Urinary bladder (tissue), 4 donors: Measurements from ENCODE around the gene CTNNA2. TPM values are rescaled to one million over a fixed set of nuclear protein-coding genes. Genes with fewer than 3 reads are reported as not detected.

Source experiments
- DNase-seq: peaks from one replicate; pipeline ENCODE4 v3.0.0-alpha.2; 2015; ENCODE audit errors: extremely low spot score
- H3K27ac ChIP-seq: one replicate; pipeline ENCODE4 v1.5.1; 2013; ENCODE audit warnings: low read depth, mild to moderate bottlenecking, moderate library complexity
- H3K36me3 ChIP-seq: one replicate; pipeline ENCODE4 v1.6.1; 2013; ENCODE audit warnings: mild to moderate bottlenecking, moderate library complexity; ENCODE audit not compliant: insufficient read depth
- H3K4me1 ChIP-seq: one replicate; pipeline ENCODE4 v1.6.1; 2013; ENCODE audit warnings: mild to moderate bottlenecking, moderate library complexity; ENCODE audit not compliant: insufficient read depth
- H3K4me3 ChIP-seq: one replicate; pipeline ENCODE4 v1.5.1; 2013; ENCODE audit warnings: low read depth, low read length
- WGBS: extraction: QIAGEN DNeasy Blood & Tissue Kit; methylation state at CpG from one replicate; pipeline ENCODE4 v1.1.7; 2013; 5-methylcytosine and 5-hydroxymethylcytosine counted together
- polyA plus RNA-seq: library from polyadenylated mRNA; stranded (reverse); fragments of 200-250 nt; gene quantifications from one replicate; pipeline ENCODE4 v1.2.3, GENCODE V29; 2013
- total RNA-seq: library from RNA; depleted of rRNA; stranded (reverse); fragments of >200 nt; gene quantifications from one replicate; pipeline ENCODE4 v1.2.3, GENCODE V29; 2014
- donor health status: healthy with polysubstance abuse.
- donor health status: healthy.

Gene CTNNA2
- total and polyA plus RNA-seq, 2 donors = 1.9 to 14.0 TPM

GRCh38 chr2:80322958-80323357 is 810.1 kb downstream of the CTNNA2 start:
- WGBS = 49% methylated on average over 14 of the region's 14 CpGs
- DNase-seq = no peak
- Histone ChIP-seq H3K27ac (no peak overlapping the region), H3K4me3 (no peak overlapping the region), H3K36me3 (no peaks in the 10 kb centered on the region), H3K4me1 (no peaks in the 10 kb centered on the region)

- H3K4me1 ChIP-seq = no peaks in the 10 kb centered on the region
- WGBS = 52% methylated on average over 1 of the region's 1 CpG
- no peak for DNase-seq
- H3K4me3 ChIP-seq = no peak overlapping the region
- no peak overlapping the region for H3K27ac ChIP-seq
- H3K36me3 ChIP-seq = no peaks in the 10 kb centered on the region
These were observed 810.8 kb downstream of the CTNNA2 start for GRCh38 chr2:80323610-80324009.

- DNase-seq = no peak
- 73% methylated on average over 3 of the region's 3 CpGs for WGBS
- H3K4me1 ChIP-seq = no peaks in the 10 kb centered on the region
- no peaks in the 10 kb centered on the region for H3K36me3 ChIP-seq
- no peak overlapping the region for H3K4me3 ChIP-seq
- no peak overlapping the region for H3K27ac ChIP-seq
These were observed 811.7 kb downstream of the CTNNA2 start for GRCh38 chr2:80324525-80324924.

- no peak overlapping the region for H3K4me3 ChIP-seq
- no peak overlapping the region for H3K27ac ChIP-seq
- no peak for DNase-seq
- no peaks in the 10 kb centered on the region for H3K4me1 ChIP-seq
- H3K36me3 ChIP-seq = no peaks in the 10 kb centered on the region
These were observed 813.4 kb downstream of the CTNNA2 start for GRCh38 chr2:80326214-80326613.

GRCh38 chr2:80326861-80327260 is 814.0 kb downstream of the CTNNA2 start:
- 61% methylated on average over 1 of the region's 1 CpG for WGBS

GRCh38 chr2:80328159-80328571 is 815.3 kb downstream of the CTNNA2 start:
- Histone ChIP-seq H3K4me3 (no peak overlapping the region), H3K27ac (no peak overlapping the region), H3K36me3 (no peaks in the 10 kb centered on the region), H3K4me1 (no peaks in the 10 kb centered on the region)
- no peak for DNase-seq
- WGBS = 74% methylated on average over 1 of the region's 1 CpG

More at GRCh38 chr2:80326861-80327260, 814.0 kb downstream of the CTNNA2 start:
- Histone ChIP-seq H3K4me1 (no peaks in the 10 kb centered on the region), H3K36me3 (no peaks in the 10 kb centered on the region), H3K27ac (no peak overlapping the region), H3K4me3 (no peak overlapping the region)
- DNase-seq = no peak

- no peak overlapping the region for H3K4me3 ChIP-seq
- H3K27ac ChIP-seq = no peak overlapping the region
- no peak for DNase-seq
- H3K4me1 ChIP-seq = no peaks in the 10 kb centered on the region
- WGBS = 90% methylated on average over 5 of the region's 5 CpGs
- no peaks in the 10 kb centered on the region for H3K36me3 ChIP-seq
These were observed 816.6 kb downstream of the CTNNA2 start for GRCh38 chr2:80329491-80329890.

- WGBS = 79% methylated on average over 14 of the region's 14 CpGs
- H3K4me1 ChIP-seq = no peaks in the 10 kb centered on the region
- H3K27ac ChIP-seq = no peak overlapping the region
- no peak overlapping the region for H3K4me3 ChIP-seq
- DNase-seq = no peak
- H3K36me3 ChIP-seq = no peaks in the 10 kb centered on the region
These were observed 817.9 kb downstream of the CTNNA2 start for GRCh38 chr2:80330527-80331450.

GRCh38 chr2:80333886-80334285 is 821.0 kb downstream of the CTNNA2 start:
- 88% methylated on average over 5 of the region's 5 CpGs for WGBS
- DNase-seq = no peak
- Histone ChIP-seq H3K36me3 (no peaks in the 10 kb centered on the region), H3K4me3 (no peak overlapping the region), H3K4me1 (no peaks in the 10 kb centered on the region), H3K27ac (no peak overlapping the region)

GRCh38 chr2:80335411-80335810 is 822.6 kb downstream of the CTNNA2 start:
- DNase-seq = no peak
- WGBS = 95% methylated on average over 1 of the region's 1 CpG
- H3K36me3 ChIP-seq = no peaks in the 10 kb centered on the region
- no peak overlapping the region for H3K4me3 ChIP-seq
- no peaks in the 10 kb centered on the region for H3K4me1 ChIP-seq
- no peak overlapping the region for H3K27ac ChIP-seq

- Histone ChIP-seq H3K4me1 (no peaks in the 10 kb centered on the region), H3K36me3 (no peaks in the 10 kb centered on the region), H3K27ac (no peak overlapping the region), H3K4me3 (no peak overlapping the region)
- WGBS = 69% methylated on average over 2 of the region's 2 CpGs
- DNase-seq = no peak
These were observed 825.9 kb downstream of the CTNNA2 start for GRCh38 chr2:80338794-80339193.

GRCh38 chr2:80340022-80340421 is 827.2 kb downstream of the CTNNA2 start:
- H3K4me1 ChIP-seq = no peaks in the 10 kb centered on the region
- H3K36me3 ChIP-seq = no peaks in the 10 kb centered on the region
- DNase-seq = no peak
- H3K27ac ChIP-seq = no peak overlapping the region
- no peak overlapping the region for H3K4me3 ChIP-seq
- WGBS = 81% methylated on average over 3 of the region's 3 CpGs

GRCh38 chr2:80348078-80348477 is 835.2 kb downstream of the CTNNA2 start:
- Histone ChIP-seq H3K36me3 (no peaks in the 10 kb centered on the region), H3K4me1 (no peaks in the 10 kb centered on the region), H3K4me3 (no peak overlapping the region), H3K27ac (no peak overlapping the region)
- WGBS = 73% methylated on average over 1 of the region's 1 CpG
- DNase-seq = no peak

GRCh38 chr2:80348953-80349352 is 836.1 kb downstream of the CTNNA2 start:
- Histone ChIP-seq H3K27ac (no peak overlapping the region), H3K4me3 (no peak overlapping the region), H3K4me1 (no peaks in the 10 kb centered on the region), H3K36me3 (no peaks in the 10 kb centered on the region)
- DNase-seq = no peak
